Activated CD4-positive, alpha-beta T cell treated with anti-CD3 and anti-CD28 coated beads, Interleukin-2, Interleukin-4, amounts not matched to agents 100 ng/mL and 50 ng/mL, durations not matched to agents 16 hours and 8 hours (primary cell): Measurements from ENCODE around the gene TFG.
A peak's percentile ranks its signal among the peaks of the same experiment; 100 is the strongest.

Experiments used
- DNase-seq: peaks from one replicate; pipeline ENCODE4 v3.0.0-alpha.2; 2020; ENCODE audit warnings: low spot score

TFG gene

GRCh38 chr3:100706365-100706764 is 2.9 kb upstream of the TFG start:
- DNase-seq, result no peak

- DNase-seq, result no peak
Measured at GRCh38 chr3:100708644-100708988, 678 bp upstream of the TFG start.

- peak; percentile 9 for DNase-seq
Measured at GRCh38 chr3:100709842-100710260, 557 bp downstream of the TFG start.

GRCh38 chr3:100710261-100710968 is 1.1 kb downstream of the TFG start:
- DNase-seq, result peak; percentile 86

- no peak for DNase-seq
Measured at GRCh38 chr3:100715176-100715575, 5.9 kb downstream of the TFG start.

- DNase-seq, result no peak
Measured at GRCh38 chr3:100717063-100717462, 7.8 kb downstream of the TFG start.

GRCh38 chr3:100717637-100718487 is 8.6 kb downstream of the TFG start:
- no peak for DNase-seq

GRCh38 chr3:100719136-100719535 is 9.8 kb downstream of the TFG start:
- DNase-seq, result no peak

- no peak for DNase-seq
Measured at GRCh38 chr3:100720426-100720825, 11.1 kb downstream of the TFG start.

GRCh38 chr3:100725935-100726513 is 16.7 kb downstream of the TFG start:
- no peak for DNase-seq

GRCh38 chr3:100726706-100727105 is 17.4 kb downstream of the TFG start:
- peak; percentile 3 for DNase-seq

GRCh38 chr3:100730524-100730923 is 21.2 kb downstream of the TFG start:
- no peak for DNase-seq

GRCh38 chr3:100732435-100732834 is 23.1 kb downstream of the TFG start:
- no peak for DNase-seq

- DNase-seq, result no peak
Measured at GRCh38 chr3:100737334-100737733, 28.0 kb downstream of the TFG start.

GRCh38 chr3:100740207-100740606 is 30.9 kb downstream of the TFG start:
- DNase-seq, result peak; percentile 40

GRCh38 chr3:100743535-100743934 is 34.2 kb downstream of the TFG start:
- DNase-seq, result no peak

- no peak for DNase-seq
Measured at GRCh38 chr3:100744671-100745070, 35.4 kb downstream of the TFG start.

GRCh38 chr3:100745617-100746016 is 36.3 kb downstream of the TFG start:
- DNase-seq, result no peak

- no peak for DNase-seq
Measured at GRCh38 chr3:100746092-100746491, 36.8 kb downstream of the TFG start.

GRCh38 chr3:100748220-100748619 is 38.9 kb downstream of the TFG start:
- DNase-seq, result no peak

GRCh38 chr3:100748967-100749366 is 39.7 kb downstream of the TFG start:
- DNase-seq, result no peak

- no peak for DNase-seq
Measured at GRCh38 chr3:100753846-100754245, 44.6 kb downstream of the TFG start.
